D721Med (cell line): ENCODE results near the gene GMDS.

Source experiments
- DNase-seq: peaks from one replicate; pipeline ENCODE4 v3.0.0; 2011; ENCODE audit warnings: low spot score; ENCODE audit not compliant: insufficient read length
- FAIRE-seq: peaks from 2 replicates; lab custom pipeline; 2011; peaks lifted over from hg19 to GRCh38; lab: Jason Lieb, UNC
- CTCF ChIP-seq: IDR thresholded peaks from 2 replicates; pipeline ENCODE4 v1.5.1; 2012; ENCODE audit warnings: mild to moderate bottlenecking, control low read depth; ENCODE audit not compliant: insufficient read depth; ENCODE audit errors: missing control alignments

The GMDS gene

GRCh38 chr6:1601158-1602048 lies 644.0 kb downstream of the GMDS start:
- no peak for TF ChIP-seq CTCF
- FAIRE-seq (no peak), DNase-seq (no peak)

- no peak for FAIRE-seq
- no peak for DNase-seq
- TF ChIP-seq CTCF, result no peak
Measured at GRCh38 chr6:1600764-1601157, 644.6 kb downstream of the GMDS start.

- DNase-seq, result no peak
- no peak for FAIRE-seq
- no peak for TF ChIP-seq CTCF
Measured at GRCh38 chr6:1600063-1600763, 645.2 kb downstream of the GMDS start.

- no peak for TF ChIP-seq CTCF
- DNase-seq (no peak), FAIRE-seq (no peak)
Measured at GRCh38 chr6:1599469-1599868, 645.9 kb downstream of the GMDS start.

- TF ChIP-seq CTCF, result no peak
- FAIRE-seq, result no peak
- no peak for DNase-seq
Measured at GRCh38 chr6:1598886-1599285, 646.5 kb downstream of the GMDS start.

- DNase-seq (no peak), FAIRE-seq (no peak)
- TF ChIP-seq CTCF, result no peak
Measured at GRCh38 chr6:1598433-1598832, 647.0 kb downstream of the GMDS start.

GRCh38 chr6:1597924-1598323 lies 647.5 kb downstream of the GMDS start:
- FAIRE-seq, result no peak
- TF ChIP-seq CTCF, result no peak
- DNase-seq, result no peak
